ENCODE results near the gene UPP1.
"Not testable (repeated sequence)": the region's sequence is repeated elsewhere in the genome, so short reads cannot be mapped to it uniquely, and the experiment has no call there.

UPP1 gene

DNA sequence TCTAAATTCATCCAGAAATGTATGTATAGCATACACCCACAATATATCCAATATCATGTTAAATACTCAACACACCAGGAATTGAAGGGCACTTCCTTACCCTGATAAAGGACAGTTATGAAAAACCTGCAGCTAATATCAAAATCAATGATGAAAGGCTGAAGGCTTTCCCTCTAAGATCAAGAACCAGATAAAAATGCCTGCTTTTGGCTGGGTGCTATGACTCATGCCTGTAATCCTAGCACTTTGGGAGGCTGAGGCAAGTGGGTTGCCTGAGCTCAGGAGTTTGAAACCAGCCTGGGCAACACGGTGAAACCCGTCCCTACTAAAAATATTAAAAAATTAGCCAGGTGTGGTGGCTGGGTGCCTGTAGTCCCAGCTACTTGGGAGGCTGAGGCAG, 21.6 kb upstream of the UPP1 start:
- TF ChIP-seq CTCF (IDR thresholded peaks at IDR 0.05; ENCODE audit: extremely low read depth, missing control alignments), result no peak
- no peak for DNase-seq (ENCODE audit: low spot score)

- TF ChIP-seq CTCF (IDR thresholded peaks at IDR 0.05; ENCODE audit: extremely low read depth, missing control alignments), result no peak
- DNase-seq (ENCODE audit: low spot score), result no peak
Measured at GRCh38 chr7:48074204-48074654, 14.8 kb upstream of the UPP1 start.

DNA sequence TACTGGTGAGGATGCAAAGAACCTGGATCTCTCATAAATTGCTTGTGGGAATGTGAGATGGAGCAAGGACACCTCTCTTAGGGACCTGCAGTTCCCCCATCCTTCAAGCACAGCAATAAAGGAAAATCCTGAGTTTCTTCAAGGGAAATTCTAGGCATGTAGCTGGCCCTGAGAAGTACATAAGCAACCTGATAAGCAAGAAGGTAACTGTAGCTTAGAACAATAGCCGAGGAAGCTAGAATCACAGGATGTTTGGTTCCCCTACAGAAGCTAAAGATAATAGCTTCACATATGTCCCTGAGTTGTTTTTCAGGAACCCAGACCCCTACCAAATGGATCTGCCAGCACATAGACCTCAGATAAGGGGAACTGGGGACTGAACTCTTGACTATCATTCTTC, 11.6 kb upstream of the UPP1 start:
- no peak for DNase-seq (ENCODE audit: low spot score)
- no peak for TF ChIP-seq CTCF (IDR thresholded peaks at IDR 0.05; ENCODE audit: extremely low read depth, missing control alignments)

- DNase-seq (ENCODE audit: low spot score), result no peak
- TF ChIP-seq CTCF (IDR thresholded peaks at IDR 0.05; ENCODE audit: extremely low read depth, missing control alignments), result no peak
Measured at GRCh38 chr7:48078470-48078869, 10.6 kb upstream of the UPP1 start.

DNA sequence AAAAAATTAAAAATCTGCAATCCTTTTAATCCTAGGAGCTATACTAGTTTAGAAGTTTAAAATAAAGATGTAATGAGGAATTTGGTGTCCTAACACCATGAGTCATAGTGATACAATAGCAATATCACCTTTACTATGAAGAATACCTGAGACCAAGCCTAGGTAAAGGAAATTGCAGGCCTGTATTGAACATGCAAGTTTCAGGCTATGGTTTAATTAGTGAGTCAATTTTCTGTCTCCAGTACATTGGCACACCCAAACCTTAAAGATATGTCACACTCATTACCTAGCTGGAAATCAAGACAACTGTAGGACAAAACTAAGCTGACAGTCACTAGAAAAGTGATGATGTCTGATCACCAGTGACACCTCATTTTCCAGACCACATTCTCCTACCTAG, 6.7 kb upstream of the UPP1 start:
- not testable (repeated sequence) for DNase-seq (ENCODE audit: low spot score)

DNA sequence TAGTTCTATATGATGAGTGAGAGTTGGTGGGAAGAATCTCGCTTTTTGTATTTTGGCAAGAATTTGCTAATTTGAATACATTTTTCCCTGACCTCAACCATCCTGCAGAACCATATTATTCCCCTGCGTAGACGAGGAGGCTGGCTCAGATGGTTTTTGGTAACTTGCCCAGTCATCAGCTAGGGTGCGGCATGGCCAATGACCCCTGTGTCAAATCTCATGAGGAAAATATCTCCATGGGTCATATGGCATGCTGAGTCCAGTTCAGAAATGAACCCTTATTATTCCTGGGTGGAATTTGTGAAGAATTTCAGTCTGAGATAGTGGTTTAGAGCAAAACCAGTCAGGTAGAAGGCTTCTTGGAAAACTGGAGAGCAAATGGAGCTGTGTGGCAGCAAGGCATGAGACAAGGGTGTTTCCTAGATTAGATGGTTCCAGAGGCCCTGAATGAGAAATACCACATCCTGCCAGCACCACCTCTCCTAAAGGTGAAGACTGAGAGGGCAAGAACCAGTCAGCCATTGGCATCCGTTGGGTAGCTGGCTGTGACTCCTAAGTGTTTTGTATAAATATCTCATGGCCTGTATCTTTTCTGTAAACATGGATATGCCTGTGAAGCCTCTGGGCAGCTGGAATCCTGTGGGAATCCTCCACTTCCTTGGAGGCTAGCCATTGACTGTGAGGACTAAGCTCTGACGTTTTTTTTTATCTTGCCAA, 5.8 kb upstream of the UPP1 start:
- no peak for TF ChIP-seq CTCF (IDR thresholded peaks at IDR 0.05; ENCODE audit: extremely low read depth, missing control alignments)
- DNase-seq (ENCODE audit: low spot score), result no peak

- TF ChIP-seq CTCF (IDR thresholded peaks at IDR 0.05; ENCODE audit: extremely low read depth, missing control alignments), result no peak
- peak; percentile 78 for DNase-seq (ENCODE audit: low spot score)
Measured at GRCh38 chr7:48084727-48085432, 4.2 kb upstream of the UPP1 start.

DNA sequence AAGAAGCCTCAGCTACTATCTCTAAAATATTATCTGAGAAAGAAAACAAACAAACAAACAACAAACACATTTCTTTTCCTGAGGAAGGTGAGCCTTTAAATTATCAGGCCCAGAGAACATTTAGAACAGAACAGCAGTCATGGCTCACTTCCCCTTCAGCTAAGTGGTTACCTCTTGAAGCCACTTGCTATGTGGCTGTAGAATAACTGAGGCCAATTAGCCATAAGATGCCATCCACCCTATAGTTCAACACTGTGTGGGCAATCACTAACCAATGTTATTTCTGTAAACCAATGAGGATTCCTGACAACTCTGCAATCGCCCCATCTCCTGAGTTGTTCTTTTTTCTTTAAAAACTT, 3.7 kb upstream of the UPP1 start:
- DNase-seq (ENCODE audit: low spot score), result no peak
- TF ChIP-seq CTCF (IDR thresholded peaks at IDR 0.05; ENCODE audit: extremely low read depth, missing control alignments), result no peak
